HCT116 (cell line): ENCODE measurements around the gene CPNE4.

ENCODE experiments used
- ATF3 ChIP-seq: IDR thresholded peaks from 2 replicates; pipeline ENCODE4 v1.6.1; 2012
- CTCF ChIP-seq, 3 experiments: fragments of 200-600 bp in 1 of 3; sonication (generic) in 1 of 3; IDR thresholded peaks in 2 of 3; conservative IDR thresholded peaks in 1 of 3; 2 replicates each; pipeline ENCODE4 v1.5.1; 2012 to 2017; ENCODE audit warnings: low read depth in 2 of 3, low read length in 2 of 3, antibody characterized with exemption in 1 of 3, borderline replicate concordance in 1 of 3, control low read depth in 1 of 3, mild to moderate bottlenecking in 1 of 3, mixed read lengths in 1 of 3, mixed run types in 1 of 3, moderate library complexity in 1 of 3; ENCODE audit not compliant: insufficient read depth in 1 of 3
- EZH2 ChIP-seq: fragments of 200-600 bp; sonication (generic); IDR thresholded peaks from 2 replicates; pipeline ENCODE4 v1.6.1; 2017; ENCODE audit warnings: antibody characterized with exemption, mixed run types
- EZH2phosphoT487 ChIP-seq: fragments of 200-600 bp; IDR thresholded peaks from 2 replicates; pipeline ENCODE4 v1.6.1; 2018; ENCODE audit warnings: antibody characterized with exemption, borderline replicate concordance
- MAX ChIP-seq: IDR thresholded peaks from 2 replicates; pipeline ENCODE4 v1.6.1; 2012
- POLR2A ChIP-seq: IDR thresholded peaks from 2 replicates; pipeline ENCODE4 v1.7.0; 2011; ENCODE audit warnings: borderline replicate concordance; ENCODE audit not compliant: insufficient read depth, insufficient read length; ENCODE audit errors: extremely low read depth
- POLR2AphosphoS5 ChIP-seq: IDR thresholded peaks from 2 replicates; pipeline ENCODE4 v1.6.1; 2011; ENCODE audit warnings: mild to moderate bottlenecking, low read depth, low read length, moderate library complexity
- RAD21 ChIP-seq: IDR thresholded peaks from 2 replicates; pipeline ENCODE4 v1.6.1; 2012; ENCODE audit warnings: low read depth, mild to moderate bottlenecking
- REST ChIP-seq: IDR thresholded peaks from 2 replicates; pipeline ENCODE4 v1.6.1; 2012; ENCODE audit warnings: low read depth
- SIN3A ChIP-seq: IDR thresholded peaks from 2 replicates; pipeline ENCODE4 v1.6.1; 2012; ENCODE audit warnings: low read depth
- YY1 ChIP-seq: IDR thresholded peaks from 2 replicates; pipeline ENCODE4 v1.6.1; 2011; ENCODE audit warnings: low read length, low read depth, moderate library complexity, mild to moderate bottlenecking; ENCODE audit not compliant: insufficient replicate concordance; ENCODE audit errors: extremely low read depth
- ZNF274 ChIP-seq: fragments of 200-500 bp; sonication (Bioruptor generic); IDR thresholded peaks from 2 replicates; pipeline ENCODE4 v1.6.1; 2014; ENCODE audit warnings: mild to moderate bottlenecking, low read depth, low read length, inconsistent platforms

GRCh38 chr3:131560795-131561194 lies 474.0 kb downstream of the CPNE4 start:
- no peak for TF ChIP-seq EZH2phosphoT487
- TF ChIP-seq CTCF (IDR thresholded peaks at IDR 0.05 in 2 of 3, conservative IDR thresholded peaks at IDR 0.05 in 1 of 3; ENCODE audit: borderline replicate concordance in 1 of 3, insufficient read depth in 1 of 3, low read depth in 2 of 3, low read length in 2 of 3): no peak
- TF ChIP-seq POLR2AphosphoS5: no peak
- no peak for TF ChIP-seq RAD21
- TF ChIP-seq ZNF274: no peak
- TF ChIP-seq SIN3A: no peak
- TF ChIP-seq YY1: no peak
- no peak for TF ChIP-seq ATF3
- no peak for TF ChIP-seq EZH2
- TF ChIP-seq MAX: no peak
- no peak for TF ChIP-seq REST
- no peak for TF ChIP-seq POLR2A
